ENCODE results near the gene NOP14. TPM values are rescaled to one million over a fixed set of nuclear protein-coding genes. Genes with fewer than 3 reads are reported as not detected.

NOP14 gene
- total RNA-seq, 2 experiments from 2014 or later: 76.8 to 77.3 TPM

DNA sequence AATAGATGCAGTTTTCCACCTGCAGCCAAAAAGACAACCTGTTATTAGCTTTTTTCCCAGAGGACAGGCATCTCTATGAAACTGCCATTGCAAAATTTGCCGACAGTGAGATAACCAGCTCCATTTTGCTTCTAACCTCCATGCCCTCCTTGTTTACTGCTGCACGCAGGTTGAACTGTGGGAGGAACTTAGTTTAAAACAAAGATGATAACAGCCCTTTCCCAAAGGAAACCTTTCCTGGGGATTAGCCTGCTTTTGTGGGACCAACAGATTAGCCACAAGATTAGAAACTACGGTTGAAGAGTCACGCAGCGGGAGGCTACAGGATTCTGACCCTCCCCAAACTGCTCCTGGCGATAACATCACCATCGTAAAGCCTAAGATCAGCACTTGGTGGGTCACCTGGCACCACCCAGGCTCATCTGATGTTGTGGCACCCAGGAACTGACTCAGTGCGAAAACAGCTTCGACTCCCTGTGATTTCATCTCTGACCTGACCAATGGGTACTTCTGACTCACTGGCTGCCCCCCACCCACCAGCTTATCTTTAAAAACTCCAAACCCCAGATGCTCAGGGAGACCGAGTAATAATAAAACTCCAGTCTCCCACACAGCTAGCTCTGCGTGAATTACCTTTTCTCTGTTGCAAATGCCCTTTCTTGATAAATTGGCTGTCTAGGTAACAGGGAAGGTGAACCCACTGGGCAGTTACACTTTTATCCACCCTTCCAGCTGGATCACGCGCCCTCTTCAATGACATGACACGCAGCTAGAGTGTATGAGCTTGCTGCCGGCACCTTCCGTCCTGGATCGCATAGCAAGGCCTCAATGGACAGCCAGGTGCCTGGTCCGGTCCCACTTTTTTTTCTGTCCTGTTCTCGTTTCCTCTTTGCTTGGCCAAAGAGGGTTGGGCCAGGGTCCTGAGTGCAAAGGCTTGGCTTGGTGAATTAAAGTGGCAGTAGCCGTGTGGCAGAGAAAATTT is 27.2 kb downstream of the NOP14 start:
- Mint-ChIP-seq H3K4me1 (ENCODE audit: low read depth) (peaks cover 52% of the 10 kb centered on the region), H3K27me3 (no peaks in the 10 kb centered on the region), H3K9me3 (no peaks in the 10 kb centered on the region), H3K4me3 (peak overlapping the region; percentile 87), H3K36me3 (ENCODE audit: low read depth) (peaks cover 68% of the 10 kb centered on the region), H3K27ac (peak overlapping the region; percentile 90)
- ATAC-seq (peak; percentile 69), DNase-seq (peak; percentile 94)
- POLR2A ChIA-PET: interaction anchor here (0.7 to 7.6 kb wide), 27 partner anchors 9 to 468 kb away, joined by 3 to 121 read pairs (median 5); partner anchors contain the start of genes GRK4 and NOP14
- intact Hi-C loops (cut with micrococcal nuclease): loop anchor here (2.0 to 5.0 kb wide), 4 partner anchors 27 to 189 kb away; partner anchors contain the start of genes GRK4 and NOP14
- TF ChIP-seq, protein P1, sequence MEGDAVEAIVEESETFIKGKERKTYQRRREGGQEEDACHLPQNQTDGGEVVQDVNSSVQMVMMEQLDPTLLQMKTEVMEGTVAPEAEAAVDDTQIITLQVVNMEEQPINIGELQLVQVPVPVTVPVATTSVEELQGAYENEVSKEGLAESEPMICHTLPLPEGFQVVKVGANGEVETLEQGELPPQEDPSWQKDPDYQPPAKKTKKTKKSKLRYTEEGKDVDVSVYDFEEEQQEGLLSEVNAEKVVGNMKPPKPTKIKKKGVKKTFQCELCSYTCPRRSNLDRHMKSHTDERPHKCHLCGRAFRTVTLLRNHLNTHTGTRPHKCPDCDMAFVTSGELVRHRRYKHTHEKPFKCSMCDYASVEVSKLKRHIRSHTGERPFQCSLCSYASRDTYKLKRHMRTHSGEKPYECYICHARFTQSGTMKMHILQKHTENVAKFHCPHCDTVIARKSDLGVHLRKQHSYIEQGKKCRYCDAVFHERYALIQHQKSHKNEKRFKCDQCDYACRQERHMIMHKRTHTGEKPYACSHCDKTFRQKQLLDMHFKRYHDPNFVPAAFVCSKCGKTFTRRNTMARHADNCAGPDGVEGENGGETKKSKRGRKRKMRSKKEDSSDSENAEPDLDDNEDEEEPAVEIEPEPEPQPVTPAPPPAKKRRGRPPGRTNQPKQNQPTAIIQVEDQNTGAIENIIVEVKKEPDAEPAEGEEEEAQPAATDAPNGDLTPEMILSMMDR (IDR thresholded peaks at IDR 0.05): no peak
- CTCF ChIA-PET: interaction anchor here (0.8 to 6.2 kb wide), 10 partner anchors 9 to 400 kb away, joined by 3 to 59 read pairs (median 4); no protein-coding TSS in a partner anchor

DNA sequence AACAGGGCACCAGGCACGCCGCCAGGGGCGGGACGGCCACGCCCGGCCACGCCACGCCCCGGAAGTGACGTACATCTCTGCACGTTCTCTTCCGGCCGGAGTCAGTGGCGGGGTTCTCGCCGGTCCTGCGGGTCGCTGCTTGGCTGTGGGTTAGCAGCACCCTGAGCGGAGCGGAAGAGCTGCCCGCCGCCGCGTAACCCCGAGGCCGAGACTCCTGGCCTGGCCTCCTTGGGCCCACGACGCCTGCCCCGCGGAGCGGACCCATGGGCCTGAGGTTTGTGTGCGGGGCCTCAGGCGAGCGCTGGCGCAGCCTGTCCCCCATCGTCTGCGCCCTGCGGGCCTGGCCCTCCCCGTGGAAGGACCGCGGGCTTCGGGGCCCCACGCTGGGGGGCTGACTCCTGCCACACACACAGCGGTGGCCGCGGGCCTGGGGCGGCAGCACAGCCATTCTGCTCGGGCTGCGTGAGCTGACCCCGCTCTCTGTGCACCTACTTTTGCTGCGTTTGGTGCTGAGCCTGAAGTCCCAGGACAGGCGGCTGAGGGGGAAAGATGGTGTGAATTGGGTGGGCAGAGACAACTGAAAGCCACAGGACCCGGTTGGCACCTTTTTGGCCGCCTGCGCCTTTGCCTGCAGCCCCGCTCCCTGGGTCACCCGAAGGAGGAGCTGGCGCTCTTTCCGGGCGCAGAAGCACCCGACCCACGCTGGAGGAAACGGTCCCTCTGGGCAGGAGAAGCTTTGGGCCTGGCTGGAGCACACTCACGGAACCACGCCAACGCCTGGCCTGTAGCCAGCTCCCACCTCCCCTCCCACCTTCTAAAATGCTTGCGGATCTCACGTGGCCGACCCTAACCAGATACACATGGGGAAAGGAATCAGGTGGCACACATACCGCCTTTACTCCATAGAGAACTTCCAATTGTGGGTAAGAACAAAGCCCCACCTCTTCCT is 28.1 kb downstream of the NOP14 start:
- Mint-ChIP-seq H3K4me3 (peak overlapping the region; percentile 87), H3K9me3 (no peaks in the 10 kb centered on the region), H3K27ac (peak overlapping the region; percentile 90), H3K36me3 (ENCODE audit: low read depth) (peaks cover 65% of the 10 kb centered on the region), H3K27me3 (no peaks in the 10 kb centered on the region), H3K4me1 (ENCODE audit: low read depth) (peaks cover 49% of the 10 kb centered on the region)
- TF ChIP-seq, protein P1 (IDR thresholded peaks at IDR 0.05): no peak
- peak; percentile 45 for ATAC-seq
- CTCF ChIA-PET: interaction anchor here (1.0 to 6.2 kb wide), 8 partner anchors 9 to 399 kb away, joined by 3 to 59 read pairs (median 4); no protein-coding TSS in a partner anchor
- POLR2A ChIA-PET: interaction anchor here (0.7 to 7.6 kb wide), 25 partner anchors 8 to 467 kb away, joined by 3 to 121 read pairs (median 5); partner anchors contain the start of genes GRK4 and NOP14
- intact Hi-C loops (cut with micrococcal nuclease): loop anchor here (5.0 kb wide), 3 partner anchors 88 to 188 kb away; no protein-coding TSS in a partner anchor
- peak; percentile 97 for DNase-seq

DNA sequence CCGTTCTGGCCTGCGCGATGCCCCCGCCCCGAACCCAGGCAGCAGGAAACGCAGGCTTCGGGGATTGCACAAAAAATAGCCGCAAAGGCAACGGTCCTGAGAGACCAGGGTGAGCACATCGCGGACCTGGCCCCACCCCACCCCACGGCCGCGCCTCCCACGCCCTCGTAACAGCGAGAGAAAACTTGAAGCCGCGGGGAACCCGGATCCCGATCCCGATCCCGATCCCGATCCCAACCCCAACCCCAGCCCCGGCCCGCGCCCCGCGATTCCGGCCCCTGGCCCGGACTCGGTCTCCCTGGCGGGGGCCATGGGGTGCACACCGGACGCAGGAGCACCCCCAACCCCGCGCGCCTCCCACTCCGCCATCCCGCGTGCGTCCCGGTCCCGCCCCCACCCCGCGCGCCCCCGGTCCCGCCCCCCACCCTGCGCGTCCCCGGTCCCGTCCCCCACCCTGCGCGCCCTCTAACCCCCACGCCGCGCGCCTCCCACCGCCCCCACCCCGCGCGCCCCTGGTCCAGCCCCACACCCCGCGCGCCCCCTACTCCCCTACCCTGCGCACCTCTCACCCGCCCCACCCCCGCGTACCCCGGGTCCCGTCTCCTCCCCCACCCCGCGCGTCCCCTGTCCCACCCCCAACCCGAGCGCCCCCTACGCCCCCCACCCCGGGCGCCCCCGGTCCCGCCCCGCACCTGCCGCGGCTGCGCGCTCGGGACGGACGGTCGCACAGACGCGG is 29.0 kb downstream of the NOP14 start:
- H3K9me3 Mint-ChIP-seq: no peaks in the 10 kb centered on the region
- peak overlapping the region; percentile 68 for H3K27ac Mint-ChIP-seq
- peak; percentile 47 for DNase-seq
- ChIA-PET POLR2A (interaction anchor here (1.2 to 7.6 kb wide), 7 partner anchors 11 to 175 kb away, joined by 3 to 121 read pairs (median 8); no protein-coding TSS in a partner anchor), CTCF (interaction anchor here (1.5 to 6.2 kb wide), 2 partner anchors 9 to 19 kb away, joined by 4 to 59 read pairs; no protein-coding TSS in a partner anchor)
- intact Hi-C loops (cut with micrococcal nuclease): no loop called here
- TF ChIP-seq, protein P1 (IDR thresholded peaks at IDR 0.05): no peak
- no peaks in the 10 kb centered on the region for H3K27me3 Mint-ChIP-seq
- ATAC-seq: no peak
- H3K4me1 Mint-ChIP-seq (ENCODE audit: low read depth): peaks cover 45% of the 10 kb centered on the region
- H3K36me3 Mint-ChIP-seq (ENCODE audit: low read depth): peaks cover 58% of the 10 kb centered on the region
- H3K4me3 Mint-ChIP-seq: peak overlapping the region; percentile 87

DNA sequence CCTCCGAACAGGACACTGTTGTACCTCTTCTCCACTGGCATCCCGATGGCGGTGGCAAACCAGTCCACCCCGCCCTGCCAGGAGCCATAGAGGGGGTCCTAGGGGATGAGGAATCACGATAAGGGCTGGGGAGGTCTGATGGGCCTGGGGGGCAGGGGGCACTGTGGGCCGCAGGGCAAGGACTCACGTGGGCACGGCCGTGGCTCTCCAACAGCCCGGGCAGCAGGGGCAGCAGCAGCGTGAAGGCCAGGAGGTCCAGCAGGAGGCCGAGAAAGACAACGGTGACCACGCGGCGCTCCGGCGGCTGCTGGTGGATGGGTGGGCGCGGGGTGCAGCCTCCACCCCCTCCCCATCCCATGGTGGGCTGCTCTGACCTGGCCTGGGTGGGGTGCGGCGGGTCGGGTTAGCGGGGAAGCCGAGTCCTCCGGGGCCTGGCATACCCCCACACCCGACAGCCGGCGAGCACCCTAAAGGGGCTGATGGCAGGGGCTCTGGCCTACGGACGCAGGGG is 29.6 kb downstream of the NOP14 start:
- DNase-seq (no peak), ATAC-seq (no peak)
- H3K27ac Mint-ChIP-seq: peak overlapping the region; percentile 95
- intact Hi-C loops (cut with micrococcal nuclease): no loop called here
- peaks cover 55% of the 10 kb centered on the region for H3K36me3 Mint-ChIP-seq (ENCODE audit: low read depth)
- ChIA-PET CTCF (no interaction called here), POLR2A (interaction anchor here (1.5 kb wide), 1 partner anchor 20 kb away, joined by 4 read pairs; no protein-coding TSS in a partner anchor)
- peak overlapping the region; percentile 87 for H3K4me3 Mint-ChIP-seq
- TF ChIP-seq, protein P1 (IDR thresholded peaks at IDR 0.05): no peak
- H3K4me1 Mint-ChIP-seq (ENCODE audit: low read depth): peaks cover 39% of the 10 kb centered on the region
- H3K9me3 Mint-ChIP-seq: no peaks in the 10 kb centered on the region
- no peaks in the 10 kb centered on the region for H3K27me3 Mint-ChIP-seq

Data from activated CD8-positive, alpha-beta T cell treated with anti-CD3 and anti-CD28 coated beads for 36 hours (primary cell).